ENCODE data around the gene MEI4.
"Not testable (repeated sequence)": the region's sequence is repeated elsewhere in the genome, so short reads cannot be mapped to it uniquely, and the experiment has no call there.

MEI4 gene

DNA sequence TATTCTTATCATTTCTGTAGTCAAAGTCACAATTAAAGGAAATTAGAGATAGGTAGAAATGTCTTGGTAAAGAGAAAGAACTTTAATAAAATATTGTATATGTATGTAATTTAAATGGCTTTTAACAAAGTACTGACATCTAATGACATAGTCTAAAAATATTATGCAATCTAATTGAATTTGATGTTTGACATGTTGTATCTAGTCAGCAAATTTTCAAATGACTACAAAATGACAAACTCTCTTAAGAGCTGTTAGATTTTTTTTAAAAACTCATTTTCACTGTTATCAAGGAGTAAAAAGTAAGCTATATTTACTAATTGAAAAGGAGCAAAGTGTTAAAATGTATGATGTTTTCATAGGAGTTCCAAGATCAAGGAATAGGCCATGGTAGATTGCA is 176.9 kb downstream of the MEI4 start:
- TF ChIP-seq Cebpa-rat (IDR thresholded peaks at IDR 0.05) = no peak
- H3K9me3 ChIP-seq (replicated peaks in 1 of 11) = peaks cover 0 to 5% (median 0%) of the 10 kb centered on the region in 11 experiments; a peak in 1 of 22 replicates

DNA sequence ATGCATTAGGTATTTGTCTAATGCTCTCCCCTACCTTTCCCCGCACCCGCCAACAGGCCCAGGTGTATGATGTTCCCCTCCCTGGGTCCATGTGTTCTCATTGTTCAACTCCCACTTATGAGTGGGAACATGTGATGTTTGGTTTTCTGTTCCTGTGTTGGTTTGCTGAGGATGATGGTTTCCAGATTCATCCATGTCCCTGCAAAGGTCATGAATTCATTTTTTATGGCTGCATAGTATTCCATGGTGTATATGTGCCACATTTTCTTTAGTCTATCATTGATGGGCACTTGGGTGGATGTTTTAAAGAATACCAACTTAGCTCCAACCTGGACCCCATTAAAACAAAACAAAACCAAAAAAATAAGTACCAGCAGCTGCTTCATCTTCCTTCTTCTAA is 180.9 kb downstream of the MEI4 start:
- not testable (repeated sequence) for H4K20me1 ChIP-seq; H3K9ac ChIP-seq; H3K27ac ChIP-seq; H3K27me3 ChIP-seq; H3K4me2 ChIP-seq; H3K4me1 ChIP-seq; H3K36me3 ChIP-seq; H3K4me3 ChIP-seq; H3K9me3 ChIP-seq (replicated peaks in 1 of 11)

More for the DNA sequence above, 176.9 kb downstream of the MEI4 start:
- Histone ChIP-seq H3K27me3 (no peaks in the 10 kb centered on the region), H4K20me1 (no peaks in the 10 kb centered on the region), H3K4me1 (no peaks in the 10 kb centered on the region), H3K27ac (no peak overlapping the region), H3K4me3 (no peak overlapping the region), H3K9ac (no peak overlapping the region), H3K4me2 (no peak overlapping the region), H3K36me3 (no peaks in the 10 kb centered on the region)

DNA sequence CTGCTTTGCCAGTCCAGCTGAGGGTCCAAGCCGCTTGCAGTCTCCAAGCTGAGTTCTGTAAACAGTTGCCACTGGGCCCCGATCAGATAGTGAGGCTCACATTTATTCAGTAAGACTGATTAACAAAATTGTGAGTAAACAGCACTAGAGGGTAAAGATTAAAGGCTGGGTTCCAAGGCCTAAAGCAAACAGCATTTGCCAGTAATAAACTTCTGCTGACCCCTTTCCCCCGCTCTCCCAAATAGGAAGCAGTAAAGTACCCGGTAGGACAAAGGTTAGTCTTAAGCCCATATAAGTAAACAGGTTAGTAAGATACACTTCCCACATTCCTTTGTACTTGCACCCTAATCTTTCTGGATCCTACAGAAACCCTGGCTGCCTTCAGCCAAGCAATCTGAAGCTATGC is 181.8 kb downstream of the MEI4 start:
- H3K27me3 ChIP-seq = no peaks in the 10 kb centered on the region
- peaks cover 0 to 5% (median 0%) of the 10 kb centered on the region in 11 experiments; a peak in 1 of 22 replicates for H3K9me3 ChIP-seq (replicated peaks in 1 of 11)
- no peak overlapping the region for H3K9ac ChIP-seq
- no peaks in the 10 kb centered on the region for H3K36me3 ChIP-seq
- no peak overlapping the region for H3K4me2 ChIP-seq
- H3K4me1 ChIP-seq = no peaks in the 10 kb centered on the region
- no peaks in the 10 kb centered on the region for H4K20me1 ChIP-seq
- H3K4me3 ChIP-seq = no peak overlapping the region
- TF ChIP-seq Cebpa-rat (IDR thresholded peaks at IDR 0.05) = no peak
- H3K27ac ChIP-seq = no peak overlapping the region

DNA sequence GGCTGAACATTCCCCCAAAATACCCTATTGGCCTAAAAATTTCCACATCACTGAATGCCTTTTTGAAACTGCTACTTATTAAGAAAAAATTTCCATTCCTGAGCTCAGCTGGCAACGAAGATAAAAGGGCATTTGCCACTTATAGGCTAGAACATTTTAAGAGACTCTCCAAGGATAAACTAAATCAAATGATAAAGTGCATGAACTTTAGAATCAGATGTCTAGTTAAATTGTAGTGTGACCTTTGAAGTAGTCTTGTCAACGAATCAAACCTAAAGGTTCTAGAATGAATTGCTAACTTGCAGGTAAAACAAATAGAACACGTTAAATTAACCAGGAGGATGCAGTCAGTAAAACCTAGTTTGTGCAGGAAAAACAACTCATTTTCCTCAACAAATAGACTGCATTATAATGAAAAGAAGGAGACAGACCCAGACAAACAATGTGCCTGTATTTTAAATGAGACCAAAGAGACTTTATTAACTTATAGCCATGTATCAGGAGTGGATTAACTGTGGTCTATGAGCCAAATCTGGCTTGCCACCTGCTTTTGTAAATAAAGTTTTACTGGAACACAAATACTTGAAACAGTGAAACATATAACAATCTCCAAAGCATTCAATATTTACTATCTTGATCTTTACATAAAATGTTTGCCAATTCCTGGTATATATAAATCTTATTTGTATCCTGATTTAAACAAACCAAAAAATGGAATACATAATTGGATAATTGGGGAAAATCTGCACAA is 184.4 kb downstream of the MEI4 start:
- H3K4me3 ChIP-seq = no peak overlapping the region
- no peak for TF ChIP-seq Cebpa-rat (IDR thresholded peaks at IDR 0.05)
- H3K27me3 ChIP-seq = no peaks in the 10 kb centered on the region
- H3K9me3 ChIP-seq (replicated peaks in 1 of 11) = peaks cover 0 to 5% (median 0%) of the 10 kb centered on the region in 11 experiments; a peak in 1 of 22 replicates
- no peak overlapping the region for H3K27ac ChIP-seq
- H3K4me1 ChIP-seq = no peaks in the 10 kb centered on the region
- no peaks in the 10 kb centered on the region for H3K36me3 ChIP-seq
- no peaks in the 10 kb centered on the region for H4K20me1 ChIP-seq
- no peak overlapping the region for H3K4me2 ChIP-seq
- no peak overlapping the region for H3K9ac ChIP-seq

DNA sequence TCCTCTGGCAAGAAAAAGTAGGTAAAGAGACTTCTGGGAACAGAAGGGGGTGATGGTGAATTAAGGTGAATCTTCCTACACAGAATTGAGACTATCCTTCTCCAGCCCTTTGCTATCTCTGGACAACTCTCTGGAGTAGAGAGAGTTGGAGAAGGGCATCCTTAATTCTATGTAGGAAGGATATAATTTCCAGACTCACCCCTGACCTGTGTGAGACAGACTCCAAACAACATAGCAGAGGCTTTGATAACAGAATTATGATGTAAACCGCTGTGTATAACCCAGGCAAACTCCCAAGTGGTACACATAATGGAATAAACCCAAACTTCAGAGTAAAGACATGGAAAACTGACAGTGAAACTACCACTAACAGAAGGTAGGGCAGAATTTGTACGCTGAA is 186.5 kb downstream of the MEI4 start:
- TF ChIP-seq Cebpa-rat (IDR thresholded peaks at IDR 0.05) = no peak
- Histone ChIP-seq H3K4me2 (no peak overlapping the region), H3K9ac (no peak overlapping the region)

DNA sequence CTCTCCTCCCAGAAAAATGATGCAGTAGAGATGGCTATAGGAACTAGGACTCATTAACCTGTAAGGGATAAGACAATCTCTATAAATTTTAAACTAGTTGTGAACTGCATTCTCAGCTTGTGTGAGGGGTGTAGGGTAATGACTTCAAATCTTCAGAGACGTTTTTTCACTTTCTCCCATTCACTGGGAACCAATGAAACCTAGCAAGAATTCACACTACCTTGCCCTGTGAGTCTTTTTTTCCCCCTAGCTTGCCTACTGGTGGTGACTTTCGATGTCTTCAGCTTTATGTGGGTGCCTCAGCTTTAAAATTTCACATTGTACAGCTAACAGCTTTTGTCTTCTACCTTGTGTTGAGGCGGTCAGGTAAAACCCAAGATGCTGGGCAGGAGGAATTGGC is 192.0 kb downstream of the MEI4 start:
- no peak for TF ChIP-seq Cebpa-rat (IDR thresholded peaks at IDR 0.05)

More for the DNA sequence above, 186.5 kb downstream of the MEI4 start:
- Histone ChIP-seq H3K4me3 (no peak overlapping the region), H3K27ac (no peak overlapping the region), H4K20me1 (no peaks in the 10 kb centered on the region), H3K9me3 (replicated peaks in 1 of 11) (no peaks in the 10 kb centered on the region), H3K36me3 (no peaks in the 10 kb centered on the region), H3K4me1 (no peaks in the 10 kb centered on the region), H3K27me3 (no peaks in the 10 kb centered on the region)

DNA sequence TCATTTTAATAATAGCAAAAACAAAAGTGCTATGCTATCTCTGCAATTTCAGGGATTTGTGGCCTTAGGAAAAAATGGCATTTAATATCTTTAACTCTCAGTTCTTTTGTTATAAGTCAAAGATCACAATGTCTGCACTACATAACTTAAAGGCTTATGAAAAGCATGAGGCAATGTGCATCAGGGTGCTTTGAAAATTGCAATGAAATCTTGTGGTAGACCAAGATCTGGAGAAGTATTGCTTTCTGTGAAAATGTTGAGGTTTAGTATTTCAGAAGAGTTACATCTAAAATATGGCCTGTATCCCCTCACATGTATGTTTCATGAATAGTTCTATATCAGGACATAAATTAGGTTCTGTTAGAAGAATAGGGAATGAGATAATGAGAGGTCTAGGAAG is 200.6 kb downstream of the MEI4 start:
- TF ChIP-seq Cebpa-rat (IDR thresholded peaks at IDR 0.05) = no peak
- H3K4me2 ChIP-seq = no peak overlapping the region
- no peaks in the 10 kb centered on the region for H3K36me3 ChIP-seq
- H3K4me3 ChIP-seq = no peak overlapping the region
- H3K27ac ChIP-seq = no peak overlapping the region
- no peak overlapping the region for H3K9ac ChIP-seq
- no peaks in the 10 kb centered on the region for H3K27me3 ChIP-seq
- H3K4me1 ChIP-seq = no peaks in the 10 kb centered on the region
- H4K20me1 ChIP-seq = no peaks in the 10 kb centered on the region
- H3K9me3 ChIP-seq (replicated peaks in 1 of 11) = no peaks in the 10 kb centered on the region

More for the DNA sequence above, 192.0 kb downstream of the MEI4 start:
- H3K9me3 ChIP-seq (replicated peaks in 1 of 11) = no peaks in the 10 kb centered on the region
- H3K9ac ChIP-seq = no peak overlapping the region
- H3K4me1 ChIP-seq = no peaks in the 10 kb centered on the region
- H3K36me3 ChIP-seq = no peaks in the 10 kb centered on the region
- H3K4me3 ChIP-seq = no peak overlapping the region
- H3K27ac ChIP-seq = no peak overlapping the region
- H4K20me1 ChIP-seq = no peaks in the 10 kb centered on the region
- no peaks in the 10 kb centered on the region for H3K27me3 ChIP-seq
- no peak overlapping the region for H3K4me2 ChIP-seq

DNA sequence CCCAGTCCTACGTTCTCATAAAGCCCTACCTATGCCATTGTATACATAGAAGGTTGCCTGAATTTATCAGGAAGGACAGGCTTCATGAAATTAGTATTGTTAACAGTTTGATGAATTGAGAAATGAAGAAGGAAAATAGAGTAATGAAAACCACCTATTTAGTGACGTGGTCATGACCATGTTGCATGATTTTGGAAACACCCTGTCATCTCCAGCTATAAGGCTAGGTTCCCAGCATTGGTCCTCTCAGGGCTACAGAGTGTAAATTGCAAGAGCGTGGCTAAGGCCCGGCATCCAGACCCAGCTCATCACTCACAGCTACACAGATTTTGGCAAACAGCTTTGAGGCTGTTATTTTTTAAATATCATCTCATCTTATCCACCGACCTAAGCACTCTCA is 203.6 kb downstream of the MEI4 start:
- H3K9me3 ChIP-seq (replicated peaks in 1 of 11) = no peaks in the 10 kb centered on the region
- no peaks in the 10 kb centered on the region for H3K27me3 ChIP-seq
- no peaks in the 10 kb centered on the region for H3K36me3 ChIP-seq
- no peak overlapping the region for H3K9ac ChIP-seq
- H3K27ac ChIP-seq = no peak overlapping the region
- H4K20me1 ChIP-seq = no peaks in the 10 kb centered on the region
- H3K4me3 ChIP-seq = no peak overlapping the region
- H3K4me2 ChIP-seq = no peak overlapping the region
- no peak for TF ChIP-seq Cebpa-rat (IDR thresholded peaks at IDR 0.05)
- H3K4me1 ChIP-seq = no peaks in the 10 kb centered on the region

DNA sequence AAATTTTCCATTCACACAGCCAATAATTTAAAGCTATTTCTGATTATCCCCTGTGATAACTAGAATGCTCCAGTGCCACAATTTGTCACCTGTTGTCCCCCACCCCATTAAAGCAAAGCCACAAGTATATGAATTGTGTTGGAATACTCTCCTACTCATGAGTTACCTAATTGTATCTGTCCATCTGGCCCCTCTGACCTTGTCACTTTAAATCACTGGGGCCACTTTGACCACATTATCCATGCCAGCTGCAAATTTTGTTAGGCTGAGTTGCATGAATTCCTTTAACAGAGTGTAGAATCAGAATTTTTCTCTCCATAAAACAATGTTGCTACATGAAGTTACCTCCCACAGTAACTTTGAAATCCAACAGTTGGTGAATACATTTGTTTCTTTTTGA is 204.6 kb downstream of the MEI4 start:
- Histone ChIP-seq H3K4me1 (no peaks in the 10 kb centered on the region), H3K27ac (no peak overlapping the region), H3K9ac (no peak overlapping the region), H4K20me1 (no peaks in the 10 kb centered on the region), H3K9me3 (replicated peaks in 1 of 11) (peaks cover 2 to 6% (median 5%) of the 10 kb centered on the region in 11 experiments; a peak in 13 of 22 replicates), H3K4me3 (no peak overlapping the region), H3K36me3 (no peaks in the 10 kb centered on the region), H3K4me2 (no peak overlapping the region), H3K27me3 (no peaks in the 10 kb centered on the region)
- TF ChIP-seq Cebpa-rat (IDR thresholded peaks at IDR 0.05) = no peak

DNA sequence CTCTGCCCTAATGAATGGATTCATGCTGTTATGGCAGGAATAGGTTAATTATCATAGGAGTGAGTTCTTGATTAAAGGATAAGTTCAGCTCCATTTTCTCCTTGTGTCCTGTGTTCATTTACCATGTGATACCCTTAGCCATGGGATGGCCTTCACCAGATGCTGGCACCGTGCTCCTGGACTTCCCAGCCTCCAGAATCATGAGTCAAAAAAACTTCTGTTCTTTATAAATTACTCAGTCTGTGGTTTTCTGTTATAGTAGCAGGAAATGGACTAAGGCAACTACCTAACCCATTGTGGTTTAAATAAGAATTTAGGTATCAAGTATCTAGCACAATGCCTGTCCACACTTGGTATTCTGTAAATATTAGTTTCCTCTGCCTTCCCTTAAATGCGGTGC is 223.5 kb downstream of the MEI4 start:
- no peak for TF ChIP-seq Cebpa-rat (IDR thresholded peaks at IDR 0.05)
- no peak overlapping the region for H3K4me3 ChIP-seq

More for the DNA sequence above, 223.5 kb downstream of the MEI4 start:
- Histone ChIP-seq H3K9ac (no peak overlapping the region), H3K36me3 (no peaks in the 10 kb centered on the region), H3K4me1 (no peaks in the 10 kb centered on the region), H3K4me2 (no peak overlapping the region), H3K27ac (no peak overlapping the region), H3K27me3 (no peaks in the 10 kb centered on the region), H4K20me1 (no peaks in the 10 kb centered on the region), H3K9me3 (replicated peaks in 1 of 11) (no peaks in the 10 kb centered on the region)

Measured in BLaER1 treated with 17β-estradiol and CSF1 and Interleukin-3, amounts not matched to agents 10 nM and 100 nM (cell line).